Transverse colon (tissue), 4 donors: ENCODE measurements around the gene NBDY. TPM values are rescaled to one million over a fixed set of nuclear protein-coding genes. Genes with fewer than 3 reads are reported as not detected.
A peak's percentile ranks its signal among the peaks of the same experiment; 100 is the strongest.
"Not testable (repeated sequence)": the region's sequence is repeated elsewhere in the genome, so short reads cannot be mapped to it uniquely, and the experiment has no call there.

Experiments used
- DNase-seq: peaks from one replicate; pipeline ENCODE4 v3.0.0-alpha.2; 2019
- H3K27ac ChIP-seq, 4 donors: fragments of 200-600 bp; sonication (generic); 2 replicates each; pipeline ENCODE4 v1.5.1; 2016 to 2018; ENCODE audit warnings: inconsistent platforms in 4 of 4
- H3K27me3 ChIP-seq: fragments of 200-600 bp; sonication (generic); 2 replicates; pipeline ENCODE4 v1.5.1; 2017; ENCODE audit warnings: inconsistent platforms
- H3K36me3 ChIP-seq, 4 donors: fragments of 200-600 bp; sonication (generic); 2 replicates each; pipeline ENCODE4 v1.5.1; 2017 to 2019; ENCODE audit warnings: inconsistent platforms in 4 of 4
- H3K4me1 ChIP-seq, 4 donors: fragments of 200-600 bp; sonication (generic); 2 replicates each; pipeline ENCODE4 v1.5.1; 2017 to 2020; ENCODE audit warnings: inconsistent platforms in 4 of 4
- H3K4me3 ChIP-seq, 4 donors: fragments of 200-600 bp; sonication (generic); 1 replicate in 1 of 4; 2 replicates in 3 of 4; pipeline versions ENCODE4 v1.5.1 to v1.6.1; 2017 to 2019; ENCODE audit warnings: inconsistent platforms in 4 of 4
- H3K9me3 ChIP-seq, 2 donors: fragments of 200-600 bp; sonication (generic); 2 replicates each; pipeline ENCODE4 v1.5.1; 2017 to 2019; ENCODE audit warnings: inconsistent platforms in 2 of 2
- CTCF ChIP-seq, 5 experiments: fragments of 200-600 bp in 3 of 5; fragments of 450-650 bp in 2 of 5; sonication (generic) in 3 of 5; IDR thresholded peaks; 1 replicate in 2 of 5; 2 replicates in 3 of 5; pipeline ENCODE4 v1.5.1; 2016 to 2017; ENCODE audit warnings: antibody characterized with exemption in 5 of 5, inconsistent platforms in 3 of 5, mild to moderate bottlenecking in 2 of 5, moderate library complexity in 1 of 5
- EP300 ChIP-seq: sonication (generic); formaldehyde crosslinking; IDR thresholded peaks from one replicate; pipeline ENCODE4 v1.6.1; 2017; ENCODE audit warnings: antibody characterized with exemption, low read depth
- POLR2A ChIP-seq: fragments of 450-650 bp; IDR thresholded peaks from one replicate; pipeline ENCODE4 v1.6.1; 2016; ENCODE audit warnings: antibody characterized with exemption, mild to moderate bottlenecking, moderate library complexity
- POLR2AphosphoS5 ChIP-seq, 3 donors: sonication (generic); formaldehyde crosslinking; IDR thresholded peaks; one replicate each; pipeline ENCODE4 v1.6.1; 2016; ENCODE audit warnings: antibody characterized with exemption in 3 of 3
- WGBS, 2 donors: methylation state at CpG; one replicate each; pipeline ENCODE4 v1.1.5; 2018; ENCODE audit warnings: low coverage in 1 of 2; 5-methylcytosine and 5-hydroxymethylcytosine counted together
- in situ Hi-C, 4 donors: fragments of 200-750 bp; cut with MboI; loops; one replicate each; pipeline versions ENCODE4 v1.15.0 to v1.15.1; 2017; ENCODE audit warnings: low sequenced_read_pairs in 3 of 4, low pct_ligation_motif_present in 1 of 4, low pct_unique_long_range_greater_than_20kb in 1 of 4
- intact Hi-C: fragments of 100-400 bp; cut with DNase I; formaldehyde crosslinking; loops from one replicate; pipeline ENCODE4 v1.15.1; 2023; ENCODE audit warnings: low total_unique reads
- total RNA-seq, 4 donors: library from RNA; depleted of rRNA; stranded (reverse); fragments of >200 nt; gene quantifications; one replicate each; pipeline ENCODE4 v1.1.0, GENCODE V29; 2016

Gene NBDY
- total RNA-seq, result 10 to 100 TPM in 1 of 4 donors, 1 to 10 TPM in 2, not detected in 1; 4.1 to 10.5 (median 9.4) TPM

- in situ Hi-C loops, result loop anchor here in 2 of 4 donors (25.0 kb wide), 2 partner anchors 167 to 467 kb away; partner anchors contain the start of gene UBQLN2 (in 1 of the 2)
- peak within 1 kb of the TSS; percentile 3 to 64 (median 46) for H3K4me3 ChIP-seq
- 0 to 18% methylated on average over 1 to 23 of the region's 23 CpGs for WGBS, 2 donors
These were observed at the start of gene NBDY for GRCh38 chrX:56729152-56729850. Gene NBDY (plus strand): TSS chrX:56729243. CDS start chrX:56729354, 111 bp downstream.

GRCh38 chrX:56704530-56704929 is 24.5 kb upstream of the NBDY start:
- H3K36me3 ChIP-seq, H3K27ac ChIP-seq, intact Hi-C loops, H3K4me1 ChIP-seq, H3K27me3 ChIP-seq, DNase-seq, H3K9me3 ChIP-seq, H3K4me3 ChIP-seq: not testable (repeated sequence)
- 58% methylated on average over 4 of the region's 4 CpGs; no CpG with 5 or more reads in 1 of the 2 donors for WGBS, 2 donors
- in situ Hi-C loops, result loop anchor here in 1 of 4 donors (25.0 kb wide), 1 partner anchor 442 kb away; no protein-coding TSS in a partner anchor

More at GRCh38 chrX:56729152-56729850, at the start of gene NBDY:
- intact Hi-C loops, result loop anchor here (5.0 kb wide), 1 partner anchor 1403 kb away; no protein-coding TSS in a partner anchor
- no peaks in the 10 kb centered on the region for H3K27me3 ChIP-seq
- peak; percentile 33 for DNase-seq
- no peaks in the 10 kb centered on the region for H3K9me3 ChIP-seq
- H3K27ac ChIP-seq, result peak within 1 kb of the TSS; percentile 70 to 81 (median 76)
- H3K4me1 ChIP-seq, result peaks cover 0 to 9% (median 0%) of the 10 kb centered on the region in 4 donors
- TF ChIP-seq CTCF (IDR thresholded peaks at IDR 0.05) (no peak), POLR2AphosphoS5 (IDR thresholded peaks at IDR 0.05) (peak in 1 of 3 donors; percentile 33), EP300 (no peak)
- no peaks in the 10 kb centered on the region for H3K36me3 ChIP-seq

- TF ChIP-seq CTCF (IDR thresholded peaks at IDR 0.05) (peak; percentile 39 to 51 (median 49)), POLR2AphosphoS5 (IDR thresholded peaks at IDR 0.05) (no peak), EP300 (no peak), POLR2A (no peak)
- no peak overlapping the region for H3K27ac ChIP-seq
- H3K36me3 ChIP-seq, result no peaks in the 10 kb centered on the region
- H3K4me3 ChIP-seq, result no peak overlapping the region
- peaks cover 0 to 9% (median 0%) of the 10 kb centered on the region in 4 donors for H3K4me1 ChIP-seq
- WGBS, 2 donors, result 0% methylated on average over 1 of the region's 1 CpG
- in situ Hi-C loops, result loop anchor here in 2 of 4 donors (25.0 kb wide), 2 partner anchors 164 to 464 kb away; partner anchors contain the start of gene UBQLN2 (in 1 of the 2)
- H3K27me3 ChIP-seq, result no peaks in the 10 kb centered on the region
- DNase-seq, result no peak
- H3K9me3 ChIP-seq, result no peaks in the 10 kb centered on the region
- intact Hi-C loops, result loop anchor here (5.0 kb wide), 1 partner anchor 1406 kb away; no protein-coding TSS in a partner anchor
These were observed 2.4 kb upstream of the NBDY start for GRCh38 chrX:56726605-56727004.

GRCh38 chrX:56727531-56727930 is 1.5 kb upstream of the NBDY start:
- peaks cover 0 to 9% (median 0%) of the 10 kb centered on the region in 4 donors for H3K4me1 ChIP-seq
- H3K9me3 ChIP-seq, result no peaks in the 10 kb centered on the region
- no peak overlapping the region for H3K27ac ChIP-seq
- no peak overlapping the region for H3K4me3 ChIP-seq
- DNase-seq, result no peak
- no peaks in the 10 kb centered on the region for H3K36me3 ChIP-seq
- WGBS, 2 donors, result 66 to 67% methylated on average over 2 to 3 of the region's 3 CpGs
- intact Hi-C loops, result loop anchor here (5.0 kb wide), 1 partner anchor 1405 kb away; no protein-coding TSS in a partner anchor
- in situ Hi-C loops, result loop anchor here in 2 of 4 donors (25.0 kb wide), 2 partner anchors 165 to 465 kb away; partner anchors contain the start of gene UBQLN2 (in 1 of the 2)
- TF ChIP-seq CTCF (IDR thresholded peaks at IDR 0.05) (no peak), POLR2A (no peak)
- H3K27me3 ChIP-seq, result no peaks in the 10 kb centered on the region
